H1 (cell line): Measurements from ENCODE around the gene OR2T5.
"Not testable (repeated sequence)": the region's sequence is repeated elsewhere in the genome, so short reads cannot be mapped to it uniquely, and the experiment has no call there.

ENCODE experiments used
- BCL11A ChIP-seq, 2 experiments: IDR thresholded peaks; one replicate each; pipeline ENCODE4 v1.6.1; 2011; ENCODE audit warnings: low read depth in 2 of 2, low read length in 2 of 2, mild to moderate bottlenecking in 2 of 2
- CHD2 ChIP-seq: IDR thresholded peaks from 2 replicates; pipeline ENCODE4 v1.6.1; 2012; ENCODE audit warnings: low read length, improper control_type of control experiment
- CTCF ChIP-seq, 3 experiments: IDR thresholded peaks; 1 replicate in 2 of 3; 2 replicates in 1 of 3; pipeline versions ENCODE4 v1.5.1 to v1.6.1; 2011; ENCODE audit warnings: low read length in 3 of 3, mild to moderate bottlenecking in 3 of 3, inconsistent platforms in 2 of 3, low read depth in 1 of 3, moderate library complexity in 1 of 3; ENCODE audit not compliant: insufficient read depth in 1 of 3; ENCODE audit errors: control extremely low read depth in 1 of 3
- EZH2 ChIP-seq: fragments of 200-600 bp; sonication (generic); IDR thresholded peaks from 2 replicates; pipeline ENCODE4 v1.7.1; 2012; ENCODE audit warnings: low read depth, mild to moderate bottlenecking, moderate library complexity, low read length, inconsistent platforms; ENCODE audit not compliant: severe bottlenecking
- GABPA ChIP-seq: IDR thresholded peaks from 2 replicates; pipeline ENCODE4 v1.6.1; 2011; ENCODE audit warnings: mild to moderate bottlenecking, low read length, moderate library complexity, borderline replicate concordance; ENCODE audit not compliant: insufficient read depth
- HDAC2 ChIP-seq, 2 experiments: fragments of 300-600 bp in 1 of 2; sonication (generic) in 1 of 2; IDR thresholded peaks; 2 replicates each; pipeline ENCODE4 v1.6.1; 2011 to 2012; ENCODE audit warnings: low read depth in 2 of 2, low read length in 2 of 2, mild to moderate bottlenecking in 2 of 2, moderate library complexity in 2 of 2, borderline replicate concordance in 1 of 2, inconsistent platforms in 1 of 2
- POLR2A ChIP-seq, 2 experiments: IDR thresholded peaks; 1 replicate in 1 of 2; 2 replicates in 1 of 2; pipeline ENCODE4 v1.6.1; 2011; ENCODE audit warnings: low read depth in 2 of 2, low read length in 2 of 2, mild to moderate bottlenecking in 2 of 2; ENCODE audit errors: control extremely low read depth in 1 of 2
- POLR2AphosphoS5 ChIP-seq: IDR thresholded peaks from 2 replicates; pipeline ENCODE4 v1.6.1; 2011; ENCODE audit warnings: low read depth, low read length
- RFX5 ChIP-seq: IDR thresholded peaks from 2 replicates; pipeline ENCODE4 v1.6.1; 2011; ENCODE audit warnings: low read depth, low read length, improper control_type of control experiment, borderline replicate concordance
- SP4 ChIP-seq: IDR thresholded peaks from 2 replicates; pipeline ENCODE4 v1.6.1; 2012; ENCODE audit warnings: low read length, inconsistent platforms
- ZNF274 ChIP-seq: IDR thresholded peaks from 2 replicates; pipeline ENCODE4 v1.7.0; 2012; ENCODE audit warnings: low read length, borderline replicate concordance; ENCODE audit errors: extremely low read depth

GRCh38 chr1:248488289-248488688, at the start of gene OR2T5:
- TF ChIP-seq ZNF274; CHD2; CTCF (IDR thresholded peaks at IDR 0.05; ENCODE audit: control extremely low read depth in 1 of 3, insufficient read depth in 1 of 3, low read depth in 1 of 3, low read length in 3 of 3); SP4; POLR2A (IDR thresholded peaks at IDR 0.05; ENCODE audit: control extremely low read depth in 1 of 2, low read depth in 2 of 2, low read length in 2 of 2); BCL11A (IDR thresholded peaks at IDR 0.05; ENCODE audit: low read depth in 2 of 2, low read length in 2 of 2); POLR2AphosphoS5; RFX5; GABPA; HDAC2 (IDR thresholded peaks at IDR 0.05; ENCODE audit: borderline replicate concordance in 1 of 2, low read depth in 2 of 2, low read length in 2 of 2); EZH2: not testable (repeated sequence)
